ENCODE measurements around the gene ZFYVE9.

GRCh38 chr1:52332411-52332810, 190.5 kb downstream of the ZFYVE9 start:
- TF ChIP-seq RARB (CRISPR knock-in tag; IDR thresholded peaks at IDR 0.05), result no peak
- TF ChIP-seq ZNF565 (CRISPR knock-in tag; conservative IDR thresholded peaks at IDR 0.05; ENCODE audit: low read depth), result no peak
- no peak for TF ChIP-seq ZFP30 (CRISPR knock-in tag; IDR thresholded peaks at IDR 0.05)
- TF ChIP-seq, protein P1, sequence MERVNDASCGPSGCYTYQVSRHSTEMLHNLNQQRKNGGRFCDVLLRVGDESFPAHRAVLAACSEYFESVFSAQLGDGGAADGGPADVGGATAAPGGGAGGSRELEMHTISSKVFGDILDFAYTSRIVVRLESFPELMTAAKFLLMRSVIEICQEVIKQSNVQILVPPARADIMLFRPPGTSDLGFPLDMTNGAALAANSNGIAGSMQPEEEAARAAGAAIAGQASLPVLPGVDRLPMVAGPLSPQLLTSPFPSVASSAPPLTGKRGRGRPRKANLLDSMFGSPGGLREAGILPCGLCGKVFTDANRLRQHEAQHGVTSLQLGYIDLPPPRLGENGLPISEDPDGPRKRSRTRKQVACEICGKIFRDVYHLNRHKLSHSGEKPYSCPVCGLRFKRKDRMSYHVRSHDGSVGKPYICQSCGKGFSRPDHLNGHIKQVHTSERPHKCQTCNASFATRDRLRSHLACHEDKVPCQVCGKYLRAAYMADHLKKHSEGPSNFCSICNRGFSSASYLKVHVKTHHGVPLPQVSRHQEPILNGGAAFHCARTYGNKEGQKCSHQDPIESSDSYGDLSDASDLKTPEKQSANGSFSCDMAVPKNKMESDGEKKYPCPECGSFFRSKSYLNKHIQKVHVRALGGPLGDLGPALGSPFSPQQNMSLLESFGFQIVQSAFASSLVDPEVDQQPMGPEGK (CRISPR knock-in tag; IDR thresholded peaks at IDR 0.05; ENCODE audit: borderline replicate concordance), result no peak
- TF ChIP-seq ESRRG (CRISPR knock-in tag; IDR thresholded peaks at IDR 0.05), result no peak
- TF ChIP-seq, protein P2, sequence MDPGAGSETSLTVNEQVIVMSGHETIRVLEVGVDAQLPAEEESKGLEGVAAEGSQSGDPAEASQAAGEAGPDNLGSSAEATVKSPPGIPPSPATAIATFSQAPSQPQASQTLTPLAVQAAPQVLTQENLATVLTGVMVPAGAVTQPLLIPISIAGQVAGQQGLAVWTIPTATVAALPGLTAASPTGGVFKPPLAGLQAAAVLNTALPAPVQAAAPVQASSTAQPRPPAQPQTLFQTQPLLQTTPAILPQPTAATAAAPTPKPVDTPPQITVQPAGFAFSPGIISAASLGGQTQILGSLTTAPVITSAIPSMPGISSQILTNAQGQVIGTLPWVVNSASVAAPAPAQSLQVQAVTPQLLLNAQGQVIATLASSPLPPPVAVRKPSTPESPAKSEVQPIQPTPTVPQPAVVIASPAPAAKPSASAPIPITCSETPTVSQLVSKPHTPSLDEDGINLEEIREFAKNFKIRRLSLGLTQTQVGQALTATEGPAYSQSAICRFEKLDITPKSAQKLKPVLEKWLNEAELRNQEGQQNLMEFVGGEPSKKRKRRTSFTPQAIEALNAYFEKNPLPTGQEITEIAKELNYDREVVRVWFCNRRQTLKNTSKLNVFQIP (CRISPR knock-in tag; IDR thresholded peaks at IDR 0.05; ENCODE audit: borderline replicate concordance, low read depth), result no peak
- TF ChIP-seq ARNTL (CRISPR knock-in tag; IDR thresholded peaks at IDR 0.05; ENCODE audit: borderline replicate concordance, low read depth), result no peak
- TF ChIP-seq ZNF70 (CRISPR knock-in tag; IDR thresholded peaks at IDR 0.05), result no peak
- TF ChIP-seq GLIS3 (CRISPR knock-in tag; IDR thresholded peaks at IDR 0.05), result no peak
